GM12878 (cell line): ENCODE measurements around the gene MOB2. TPM values are rescaled to one million over a fixed set of nuclear protein-coding genes. Genes with fewer than 3 reads are reported as not detected.

Experiments
- BCL11A ChIP-seq: IDR thresholded peaks from 2 replicates; pipeline ENCODE4 v1.6.1; 2011; ENCODE audit warnings: low read depth, low read length
- CEBPB ChIP-seq, 2 experiments: fragments of 150-350 bp in 1 of 2; IDR thresholded peaks; 2 replicates each; pipeline ENCODE4 v1.6.1; 2012 to 2014; ENCODE audit warnings: low read depth in 2 of 2, low read length in 2 of 2, borderline replicate concordance in 1 of 2, inconsistent platforms in 1 of 2
- CHD2 ChIP-seq: IDR thresholded peaks from 2 replicates; pipeline ENCODE4 v1.6.1; 2011; ENCODE audit warnings: low read depth, low read length, improper control_type of control experiment, borderline replicate concordance
- CREM ChIP-seq: IDR thresholded peaks from 2 replicates; pipeline ENCODE4 v1.6.1; 2014; ENCODE audit warnings: antibody characterized with exemption, low read depth
- ETV6 ChIP-seq, 2 experiments: fragments of 450-650 bp in 1 of 2; IDR thresholded peaks in 1 of 2; conservative IDR thresholded peaks in 1 of 2; 2 replicates each; pipeline ENCODE4 v1.6.1; 2014; ENCODE audit warnings: antibody characterized with exemption in 1 of 2, borderline replicate concordance in 1 of 2, low read depth in 1 of 2, mild to moderate bottlenecking in 1 of 2, moderate library complexity in 1 of 2
- IKZF2 ChIP-seq, 2 experiments: fragments of 450-650 bp; IDR thresholded peaks; 2 replicates each; pipeline ENCODE4 v1.6.1; 2017; ENCODE audit warnings: mild to moderate bottlenecking in 2 of 2, moderate library complexity in 2 of 2
- MTA2 ChIP-seq: fragments of 450-650 bp; IDR thresholded peaks from 2 replicates; pipeline ENCODE4 v1.6.1; 2016; ENCODE audit warnings: low read depth, mild to moderate bottlenecking, moderate library complexity
- NFIC ChIP-seq: IDR thresholded peaks from 2 replicates; pipeline ENCODE4 v1.6.1; 2012; ENCODE audit warnings: low read depth, mild to moderate bottlenecking, inconsistent platforms, low read length, moderate library complexity
- PAX5 ChIP-seq: IDR thresholded peaks from 2 replicates; pipeline ENCODE4 v1.6.1; 2011; ENCODE audit warnings: low read depth, low read length, borderline replicate concordance
- PBX3 ChIP-seq: IDR thresholded peaks from 2 replicates; pipeline ENCODE4 v1.6.1; 2011; ENCODE audit warnings: mild to moderate bottlenecking, low read depth, low read length, moderate library complexity; ENCODE audit not compliant: insufficient replicate concordance
- PKNOX1 ChIP-seq: fragments of 450-650 bp; IDR thresholded peaks from 2 replicates; pipeline ENCODE4 v1.6.1; 2016; ENCODE audit warnings: mild to moderate bottlenecking
- SREBF2 ChIP-seq: IDR thresholded peaks from 2 replicates; pipeline ENCODE4 v1.6.1; 2012; ENCODE audit warnings: mild to moderate bottlenecking, low read length
- WRNIP1 ChIP-seq: IDR thresholded peaks from 2 replicates; pipeline ENCODE4 v1.6.1; 2011; ENCODE audit warnings: low read depth, low read length, improper control_type of control experiment, borderline replicate concordance
- YY1 ChIP-seq: IDR thresholded peaks from 2 replicates; pipeline ENCODE4 v1.6.1; 2011; ENCODE audit warnings: low read depth, mild to moderate bottlenecking, low read length
- ZNF592 ChIP-seq: fragments of 450-650 bp; IDR thresholded peaks from 2 replicates; pipeline ENCODE4 v1.6.1; 2017; ENCODE audit warnings: mild to moderate bottlenecking, moderate library complexity
- polyA plus RNA-seq, 11 experiments: library from polyadenylated mRNA; depleted of rRNA in 4 of 11; unstranded in 6 of 11; stranded (reverse) in 5 of 11; fragments of >200 nt; fragmentation: Nextera tagmentation in 4 of 11; fragmentation: Illumina TruSeq in 1 of 11; extraction: Ambion mirVana in 4 of 11; extraction: Trizol in 1 of 11; gene quantifications; 1 replicate in 1 of 11; 2 replicates in 10 of 11; pipeline versions ENCODE4 v1.2.1 to v1.2.3, GENCODE V29; 2011 to 2016; ENCODE audit warnings: inconsistent platforms in 2 of 11, missing spikeins in 2 of 11, low read depth in 1 of 11
- total RNA-seq, 4 experiments: library from RNA; depleted of rRNA in 3 of 4; stranded (reverse); fragments of >200 nt in 3 of 4; fragmentation: Illumina TruSeq in 1 of 4; extraction: Trizol in 1 of 4; gene quantifications; 2 replicates each; pipeline versions ENCODE4 v1.2.1 to v1.2.3, GENCODE V29; 2013 to 2021
- TF ChIP-seq, protein P1 (sequence below): fragments of 450-650 bp; IDR thresholded peaks from 2 replicates; pipeline ENCODE4 v1.6.1; 2017; ENCODE audit warnings: mild to moderate bottlenecking, moderate library complexity
- TF ChIP-seq, protein P2 (sequence below): fragments of 450-650 bp; IDR thresholded peaks from 2 replicates; pipeline ENCODE4 v1.6.1; 2014; ENCODE audit warnings: mild to moderate bottlenecking

Gene MOB2
- total and polyA plus RNA-seq, 10 of the 15 experiments (the other 5 are each of a cell fraction or from before 2014, with no cell fraction given), result 0.10 to 34.6 (median 15.5) TPM

GRCh38 chr11:1521382-1522080 lies 35.0 kb upstream of the MOB2 start (continued):
- TF ChIP-seq, protein P1, sequence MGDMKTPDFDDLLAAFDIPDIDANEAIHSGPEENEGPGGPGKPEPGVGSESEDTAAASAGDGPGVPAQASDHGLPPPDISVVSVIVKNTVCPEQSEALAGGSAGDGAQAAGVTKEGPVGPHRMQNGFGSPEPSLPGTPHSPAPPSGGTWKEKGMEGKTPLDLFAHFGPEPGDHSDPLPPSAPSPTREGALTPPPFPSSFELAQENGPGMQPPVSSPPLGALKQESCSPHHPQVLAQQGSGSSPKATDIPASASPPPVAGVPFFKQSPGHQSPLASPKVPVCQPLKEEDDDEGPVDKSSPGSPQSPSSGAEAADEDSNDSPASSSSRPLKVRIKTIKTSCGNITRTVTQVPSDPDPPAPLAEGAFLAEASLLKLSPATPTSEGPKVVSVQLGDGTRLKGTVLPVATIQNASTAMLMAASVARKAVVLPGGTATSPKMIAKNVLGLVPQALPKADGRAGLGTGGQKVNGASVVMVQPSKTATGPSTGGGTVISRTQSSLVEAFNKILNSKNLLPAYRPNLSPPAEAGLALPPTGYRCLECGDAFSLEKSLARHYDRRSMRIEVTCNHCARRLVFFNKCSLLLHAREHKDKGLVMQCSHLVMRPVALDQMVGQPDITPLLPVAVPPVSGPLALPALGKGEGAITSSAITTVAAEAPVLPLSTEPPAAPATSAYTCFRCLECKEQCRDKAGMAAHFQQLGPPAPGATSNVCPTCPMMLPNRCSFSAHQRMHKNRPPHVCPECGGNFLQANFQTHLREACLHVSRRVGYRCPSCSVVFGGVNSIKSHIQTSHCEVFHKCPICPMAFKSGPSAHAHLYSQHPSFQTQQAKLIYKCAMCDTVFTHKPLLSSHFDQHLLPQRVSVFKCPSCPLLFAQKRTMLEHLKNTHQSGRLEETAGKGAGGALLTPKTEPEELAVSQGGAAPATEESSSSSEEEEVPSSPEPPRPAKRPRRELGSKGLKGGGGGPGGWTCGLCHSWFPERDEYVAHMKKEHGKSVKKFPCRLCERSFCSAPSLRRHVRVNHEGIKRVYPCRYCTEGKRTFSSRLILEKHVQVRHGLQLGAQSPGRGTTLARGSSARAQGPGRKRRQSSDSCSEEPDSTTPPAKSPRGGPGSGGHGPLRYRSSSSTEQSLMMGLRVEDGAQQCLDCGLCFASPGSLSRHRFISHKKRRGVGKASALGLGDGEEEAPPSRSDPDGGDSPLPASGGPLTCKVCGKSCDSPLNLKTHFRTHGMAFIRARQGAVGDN, result peak; percentile 96
- TF ChIP-seq BCL11A (peak; percentile 67; the same call in 1 of the 2 replicates), PBX3 (peak; percentile 59), PKNOX1 (peak; percentile 64), WRNIP1 (0 out of 2 replicates have a peak, but pooled peaks have one; percentile 79), ETV6 (conservative IDR thresholded peaks at IDR 0.05 in 1 of 2, IDR thresholded peaks at IDR 0.05 in 1 of 2; ENCODE audit: borderline replicate concordance in 1 of 2, low read depth in 1 of 2) (no peak), ZNF592 (0 out of 2 replicates have a peak, but pooled peaks have one; percentile 40), CEBPB (IDR thresholded peaks at IDR 0.05; ENCODE audit: borderline replicate concordance in 1 of 2, low read depth in 2 of 2, low read length in 2 of 2) (no peak), IKZF2 (IDR thresholded peaks at IDR 0.05) (peak; percentile 58 to 75; a peak in 3 of 4 replicates), CHD2 (0 out of 2 replicates have a peak, but pooled peaks have one; percentile 25), PAX5 (peak; percentile 75), NFIC (peak; percentile 7; the same call in 1 of the 2 replicates), CREM (peak; percentile 57; the same call in 1 of the 2 replicates), YY1 (peak; percentile 48; the same call in 1 of the 2 replicates), MTA2 (peak; percentile 60), SREBF2 (no peak)
- TF ChIP-seq, protein P2, sequence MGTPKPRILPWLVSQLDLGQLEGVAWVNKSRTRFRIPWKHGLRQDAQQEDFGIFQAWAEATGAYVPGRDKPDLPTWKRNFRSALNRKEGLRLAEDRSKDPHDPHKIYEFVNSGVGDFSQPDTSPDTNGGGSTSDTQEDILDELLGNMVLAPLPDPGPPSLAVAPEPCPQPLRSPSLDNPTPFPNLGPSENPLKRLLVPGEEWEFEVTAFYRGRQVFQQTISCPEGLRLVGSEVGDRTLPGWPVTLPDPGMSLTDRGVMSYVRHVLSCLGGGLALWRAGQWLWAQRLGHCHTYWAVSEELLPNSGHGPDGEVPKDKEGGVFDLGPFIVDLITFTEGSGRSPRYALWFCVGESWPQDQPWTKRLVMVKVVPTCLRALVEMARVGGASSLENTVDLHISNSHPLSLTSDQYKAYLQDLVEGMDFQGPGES, result no peak
